ENCODE measurements around the gene C12orf42.

The C12orf42 gene

DNA sequence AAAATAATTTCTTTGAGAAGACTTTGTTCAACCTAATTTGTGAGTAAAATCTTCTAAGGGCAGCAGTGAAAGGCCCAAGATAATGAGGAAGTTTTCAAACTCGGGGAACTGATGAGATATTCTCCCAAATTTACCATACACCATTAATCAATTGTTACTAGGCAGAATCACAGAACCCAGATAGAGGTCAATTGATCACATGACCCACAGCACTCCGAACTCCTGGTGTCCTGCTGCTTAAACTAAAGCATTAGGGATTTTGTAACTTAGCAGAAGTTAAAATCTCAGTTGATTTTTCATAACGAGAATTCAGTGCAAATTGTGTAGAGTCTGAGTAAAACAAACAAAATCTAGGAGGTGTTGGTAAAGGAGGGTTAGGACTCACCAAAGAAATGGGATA is 207.8 kb downstream of the C12orf42 start:
- no peak overlapping the region for H3K4me3 ChIP-seq (ENCODE audit: low read length)
- no peaks in the 10 kb centered on the region for H3K9me3 ChIP-seq (replicated peaks; ENCODE audit: low read length)
- H3K4me2 ChIP-seq (ENCODE audit: low read length) = no peak overlapping the region
- no peaks in the 10 kb centered on the region for H3K27me3 ChIP-seq (ENCODE audit: control insufficient read depth, insufficient read depth, low read length)
- no peaks in the 10 kb centered on the region for H3K4me1 ChIP-seq (ENCODE audit: control insufficient read depth, insufficient read depth, low read length)
- no peak overlapping the region for H3K9ac ChIP-seq (ENCODE audit: low read depth, low read length)
- H3K36me3 ChIP-seq (ENCODE audit: insufficient read depth, low read length) = no peaks in the 10 kb centered on the region

DNA sequence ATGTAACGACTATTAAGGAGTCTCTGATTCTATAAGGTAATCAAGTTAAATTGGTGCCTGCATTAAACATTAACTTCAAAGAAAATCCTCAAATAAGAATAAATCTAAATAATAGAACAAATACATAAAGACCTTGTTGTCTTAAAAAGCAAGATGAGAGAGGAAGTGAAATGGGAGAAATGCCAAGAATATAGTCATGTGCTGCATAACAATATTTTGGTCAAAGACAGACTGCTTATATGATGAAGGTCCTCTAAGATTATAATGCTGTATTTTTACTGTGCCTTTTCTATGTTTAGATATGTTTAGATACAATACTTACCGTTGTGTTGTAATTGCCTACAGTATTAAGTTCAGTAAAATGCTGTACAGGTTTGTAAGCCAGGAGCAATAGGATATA is 213.6 kb downstream of the C12orf42 start:
- Histone ChIP-seq H3K9ac (ENCODE audit: low read depth, low read length) (no peak overlapping the region), H3K4me3 (ENCODE audit: low read length) (no peak overlapping the region), H3K36me3 (ENCODE audit: insufficient read depth, low read length) (no peaks in the 10 kb centered on the region), H3K4me2 (ENCODE audit: low read length) (no peak overlapping the region), H3K4me1 (ENCODE audit: control insufficient read depth, insufficient read depth, low read length) (no peaks in the 10 kb centered on the region), H3K9me3 (replicated peaks; ENCODE audit: low read length) (no peaks in the 10 kb centered on the region), H3K27me3 (ENCODE audit: control insufficient read depth, insufficient read depth, low read length) (no peaks in the 10 kb centered on the region)

DNA sequence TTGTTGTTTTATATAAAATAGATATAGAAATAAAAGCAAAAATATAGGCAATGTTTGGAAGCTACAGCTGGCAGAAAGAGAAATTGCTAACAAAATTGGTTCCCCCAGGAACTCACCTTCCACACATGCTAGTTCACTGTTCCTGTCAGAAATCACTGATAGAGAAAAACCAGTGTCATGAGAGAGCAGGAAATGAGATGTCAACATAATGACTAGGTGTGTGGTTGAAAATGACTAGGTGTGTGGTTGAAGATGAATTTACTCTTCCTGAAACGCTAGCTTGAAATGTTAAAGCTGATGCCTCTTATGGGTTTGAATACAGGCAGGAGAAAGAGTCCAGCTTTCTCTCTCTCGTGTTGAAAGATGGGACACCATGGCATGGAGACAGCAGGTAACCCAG is 216.3 kb downstream of the C12orf42 start:
- Histone ChIP-seq H3K36me3 (ENCODE audit: insufficient read depth, low read length) (no peaks in the 10 kb centered on the region), H3K4me1 (ENCODE audit: control insufficient read depth, insufficient read depth, low read length) (no peaks in the 10 kb centered on the region), H3K4me3 (ENCODE audit: low read length) (no peak overlapping the region), H3K9me3 (replicated peaks; ENCODE audit: low read length) (no peaks in the 10 kb centered on the region), H3K27me3 (ENCODE audit: control insufficient read depth, insufficient read depth, low read length) (no peaks in the 10 kb centered on the region), H3K4me2 (ENCODE audit: low read length) (no peak overlapping the region), H3K9ac (ENCODE audit: low read depth, low read length) (no peak overlapping the region)

DNA sequence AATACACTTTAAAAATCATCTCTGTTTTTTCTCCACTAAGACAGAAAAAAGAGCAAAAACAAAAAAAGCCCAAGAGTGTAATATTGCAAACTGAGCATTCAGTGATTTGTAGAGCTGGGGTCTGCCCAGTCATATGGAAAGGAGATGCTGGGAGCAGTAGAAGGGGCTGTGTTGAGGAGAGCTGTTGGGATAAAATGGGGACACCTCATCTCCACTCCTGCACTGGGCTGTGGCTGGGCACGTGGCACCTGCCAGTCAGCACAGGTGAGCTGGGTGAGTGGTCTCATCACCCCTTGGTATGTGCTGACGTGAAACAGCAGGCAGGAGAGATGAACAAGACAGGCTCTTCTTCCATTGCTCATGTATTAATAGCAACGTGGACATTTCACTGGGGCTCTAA is 217.4 kb downstream of the C12orf42 start:
- no peaks in the 10 kb centered on the region for H3K4me1 ChIP-seq (ENCODE audit: control insufficient read depth, insufficient read depth, low read length)

DNA sequence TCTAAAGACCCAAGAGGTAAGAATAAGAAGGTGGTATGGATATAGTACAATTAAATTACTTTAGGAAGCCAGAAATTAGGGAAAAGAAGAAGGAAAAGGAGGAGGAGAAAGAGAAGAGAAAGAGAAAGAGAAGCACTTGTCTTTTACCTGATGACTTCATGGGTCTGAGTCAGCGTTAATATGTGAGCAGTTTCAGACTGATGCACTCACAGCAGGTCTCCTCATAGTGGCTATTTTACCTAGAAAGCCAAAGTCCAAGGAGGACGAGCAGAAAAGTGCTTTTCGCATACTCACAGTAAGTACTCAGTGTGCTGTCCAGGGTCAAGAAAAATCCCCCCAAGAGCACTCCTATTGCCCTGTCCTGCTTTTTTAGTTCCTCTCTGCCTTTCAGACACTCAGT is 222.1 kb downstream of the C12orf42 start:
- H3K9ac ChIP-seq (ENCODE audit: low read depth, low read length) = no peak overlapping the region
- H3K4me1 ChIP-seq (ENCODE audit: control insufficient read depth, insufficient read depth, low read length) = no peaks in the 10 kb centered on the region
- H3K9me3 ChIP-seq (replicated peaks; ENCODE audit: low read length) = no peaks in the 10 kb centered on the region
- H3K4me2 ChIP-seq (ENCODE audit: low read length) = no peak overlapping the region
- H3K4me3 ChIP-seq (ENCODE audit: low read length) = no peak overlapping the region
- H3K27me3 ChIP-seq (ENCODE audit: control insufficient read depth, insufficient read depth, low read length) = no peaks in the 10 kb centered on the region
- H3K36me3 ChIP-seq (ENCODE audit: insufficient read depth, low read length) = no peaks in the 10 kb centered on the region

More for the DNA sequence above, 217.4 kb downstream of the C12orf42 start:
- no peaks in the 10 kb centered on the region for H3K27me3 ChIP-seq (ENCODE audit: control insufficient read depth, insufficient read depth, low read length)
- no peaks in the 10 kb centered on the region for H3K36me3 ChIP-seq (ENCODE audit: insufficient read depth, low read length)
- no peak overlapping the region for H3K9ac ChIP-seq (ENCODE audit: low read depth, low read length)
- no peak overlapping the region for H3K4me3 ChIP-seq (ENCODE audit: low read length)
- no peaks in the 10 kb centered on the region for H3K9me3 ChIP-seq (replicated peaks; ENCODE audit: low read length)
- H3K4me2 ChIP-seq (ENCODE audit: low read length) = no peak overlapping the region

DNA sequence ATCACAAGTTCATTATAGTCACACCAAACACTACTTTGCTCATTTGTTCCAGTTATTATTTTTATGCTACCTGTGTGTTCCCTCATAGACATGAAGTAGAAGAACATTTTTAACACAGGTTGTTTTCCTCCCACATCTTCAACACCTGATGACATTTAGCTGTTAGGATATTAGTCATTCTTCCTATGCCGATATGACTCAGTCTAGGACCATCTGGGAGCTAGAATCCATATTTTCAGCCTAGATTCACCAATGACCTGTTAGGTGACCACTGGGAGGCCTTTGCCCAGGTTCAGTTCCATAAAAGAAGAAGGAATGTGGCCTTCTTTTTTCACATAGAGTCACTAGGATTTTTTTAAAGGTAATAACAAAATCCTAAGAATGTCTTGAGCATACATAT is 222.8 kb downstream of the C12orf42 start:
- no peak overlapping the region for H3K4me3 ChIP-seq (ENCODE audit: low read length)
- H3K4me1 ChIP-seq (ENCODE audit: control insufficient read depth, insufficient read depth, low read length) = no peaks in the 10 kb centered on the region
- no peaks in the 10 kb centered on the region for H3K9me3 ChIP-seq (replicated peaks; ENCODE audit: low read length)
- no peaks in the 10 kb centered on the region for H3K36me3 ChIP-seq (ENCODE audit: insufficient read depth, low read length)
- no peak overlapping the region for H3K9ac ChIP-seq (ENCODE audit: low read depth, low read length)
- no peaks in the 10 kb centered on the region for H3K27me3 ChIP-seq (ENCODE audit: control insufficient read depth, insufficient read depth, low read length)
- no peak overlapping the region for H3K4me2 ChIP-seq (ENCODE audit: low read length)

DNA sequence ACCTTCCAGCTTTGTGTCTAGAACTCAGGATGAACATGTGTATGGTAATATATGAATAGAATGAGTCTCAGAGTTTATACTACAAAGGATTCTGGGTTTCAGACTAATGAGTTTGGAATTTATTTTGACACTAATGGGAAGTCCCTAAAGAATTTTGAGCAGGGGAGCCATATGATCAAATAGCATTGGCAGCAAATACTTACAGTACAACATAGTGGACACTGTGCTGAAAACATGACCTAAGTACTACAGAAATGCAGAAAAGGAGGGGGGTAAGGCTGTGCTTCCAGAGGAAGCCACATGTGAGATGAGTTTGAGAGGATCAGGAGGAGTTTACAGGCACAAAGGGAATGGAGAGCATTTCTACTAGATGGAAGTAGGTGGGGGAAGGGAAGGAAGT is 225.8 kb downstream of the C12orf42 start:
- H3K36me3 ChIP-seq (ENCODE audit: insufficient read depth, low read length) = no peaks in the 10 kb centered on the region
- H3K9ac ChIP-seq (ENCODE audit: low read depth, low read length) = no peak overlapping the region
- no peak overlapping the region for H3K4me2 ChIP-seq (ENCODE audit: low read length)
- no peaks in the 10 kb centered on the region for H3K4me1 ChIP-seq (ENCODE audit: control insufficient read depth, insufficient read depth, low read length)
- H3K27me3 ChIP-seq (ENCODE audit: control insufficient read depth, insufficient read depth, low read length) = no peaks in the 10 kb centered on the region
- H3K9me3 ChIP-seq (replicated peaks; ENCODE audit: low read length) = no peaks in the 10 kb centered on the region
- H3K4me3 ChIP-seq (ENCODE audit: low read length) = no peak overlapping the region

DNA sequence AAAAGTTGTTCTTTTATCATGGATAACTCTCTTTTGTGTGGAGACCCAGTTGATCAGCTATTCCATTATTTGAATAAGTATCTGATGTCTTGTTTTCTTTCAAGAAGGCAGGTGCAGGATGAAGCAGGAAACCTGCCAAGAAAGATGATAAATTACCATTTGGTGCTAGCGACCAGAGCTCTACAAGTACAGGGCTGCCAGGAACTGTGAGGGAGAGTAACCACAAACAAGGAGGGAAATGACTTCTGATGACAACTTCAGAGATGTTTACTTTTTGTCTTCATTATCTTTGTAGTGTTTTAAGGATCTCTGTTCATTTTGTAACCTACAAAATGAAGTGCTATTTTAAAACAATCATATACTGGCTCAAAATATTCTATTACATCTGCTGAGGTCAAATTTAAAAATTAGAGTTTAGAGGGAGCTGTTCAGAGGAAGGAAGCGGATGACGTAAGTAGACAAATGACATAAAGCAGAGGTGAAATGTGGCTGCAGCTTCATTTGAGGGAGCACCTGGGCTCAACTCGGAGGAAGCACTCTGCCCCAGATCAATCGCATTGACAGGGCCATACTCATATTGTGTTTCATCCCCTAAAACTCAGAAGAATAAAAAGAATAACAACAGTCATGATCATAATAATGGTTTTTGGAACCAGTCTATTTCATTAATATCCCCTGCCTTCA is 226.8 kb downstream of the C12orf42 start:
- Histone ChIP-seq H3K9me3 (replicated peaks; ENCODE audit: low read length) (no peaks in the 10 kb centered on the region), H3K4me3 (ENCODE audit: low read length) (no peak overlapping the region), H3K9ac (ENCODE audit: low read depth, low read length) (no peak overlapping the region), H3K4me1 (ENCODE audit: control insufficient read depth, insufficient read depth, low read length) (no peaks in the 10 kb centered on the region), H3K27me3 (ENCODE audit: control insufficient read depth, insufficient read depth, low read length) (no peaks in the 10 kb centered on the region), H3K4me2 (ENCODE audit: low read length) (no peak overlapping the region), H3K36me3 (ENCODE audit: insufficient read depth, low read length) (no peaks in the 10 kb centered on the region)

DNA sequence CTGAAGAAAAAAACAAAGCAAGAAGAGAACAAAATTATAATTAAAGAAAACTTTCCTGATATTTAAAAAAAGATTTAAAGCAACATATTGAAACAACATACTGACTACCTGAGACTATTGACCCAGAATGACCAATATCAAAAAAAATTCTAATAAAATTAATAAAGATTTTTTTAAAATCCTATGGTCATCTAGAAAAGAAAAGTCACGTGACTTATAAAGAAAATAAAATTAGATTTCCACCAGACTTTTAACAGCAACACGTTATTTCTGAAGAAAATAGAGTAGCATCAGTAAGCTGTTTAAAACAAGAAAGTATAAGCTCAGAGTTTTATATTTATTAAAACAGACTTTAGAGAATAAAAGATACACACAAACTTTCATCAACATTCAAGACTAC is 238.0 kb downstream of the C12orf42 start:
- no peaks in the 10 kb centered on the region for H3K4me1 ChIP-seq (ENCODE audit: control insufficient read depth, insufficient read depth, low read length)
- no peaks in the 10 kb centered on the region for H3K27me3 ChIP-seq (ENCODE audit: control insufficient read depth, insufficient read depth, low read length)
- H3K9me3 ChIP-seq (replicated peaks; ENCODE audit: low read length) = no peaks in the 10 kb centered on the region
- no peaks in the 10 kb centered on the region for H3K36me3 ChIP-seq (ENCODE audit: insufficient read depth, low read length)
- no peak overlapping the region for H3K4me2 ChIP-seq (ENCODE audit: low read length)
- no peak overlapping the region for H3K9ac ChIP-seq (ENCODE audit: low read depth, low read length)
- H3K4me3 ChIP-seq (ENCODE audit: low read length) = no peak overlapping the region
